Limb (tissue), 2 donors: Measurements from ENCODE around the gene MZF1.

Experiments
- DNase-seq, 2 donors: peaks; one replicate each; pipeline ENCODE4 v3.0.0-alpha.2; 2016; ENCODE audit errors: extremely low spot score in 2 of 2

MZF1 gene

DNA sequence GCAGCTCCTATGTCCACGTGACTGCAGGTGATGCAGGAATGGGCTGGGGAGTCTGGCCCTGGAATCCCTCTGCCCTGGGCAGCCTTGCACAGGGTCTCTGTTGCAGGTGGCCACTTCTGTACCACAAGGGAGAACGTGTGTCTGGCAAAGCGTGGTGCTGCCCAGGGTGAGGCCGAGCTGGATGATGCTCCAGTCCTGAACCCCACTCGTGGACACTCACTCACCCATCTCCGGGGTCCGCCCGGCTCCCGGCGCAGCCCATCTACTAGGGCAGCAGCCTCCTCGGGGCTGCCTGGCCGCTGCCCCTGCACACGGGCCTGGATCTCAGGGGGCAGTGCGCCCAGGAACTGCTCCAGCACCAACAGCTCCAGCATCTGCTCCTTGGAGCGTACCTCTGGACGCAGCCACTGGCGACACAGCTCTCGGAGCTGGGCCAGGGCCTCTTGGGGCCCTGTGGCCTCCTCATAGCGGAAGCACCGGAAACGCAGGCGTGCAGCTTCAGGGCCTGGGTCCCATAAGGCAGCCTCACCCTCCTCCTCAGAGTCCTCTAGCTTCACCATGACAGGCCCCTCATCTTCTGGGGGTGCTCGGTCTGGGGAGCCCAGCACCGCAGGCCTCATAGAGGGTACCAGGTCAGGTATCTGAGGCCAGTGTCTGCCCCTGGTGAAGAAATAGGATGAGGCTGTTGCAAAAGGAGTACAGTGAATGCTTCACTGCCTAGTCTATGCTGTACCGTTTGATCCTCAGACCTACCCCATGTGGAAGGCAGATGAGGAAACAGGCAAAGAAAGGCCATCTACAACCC lies 2.2 kb downstream of the MZF1 start:
- no peak for DNase-seq

DNA sequence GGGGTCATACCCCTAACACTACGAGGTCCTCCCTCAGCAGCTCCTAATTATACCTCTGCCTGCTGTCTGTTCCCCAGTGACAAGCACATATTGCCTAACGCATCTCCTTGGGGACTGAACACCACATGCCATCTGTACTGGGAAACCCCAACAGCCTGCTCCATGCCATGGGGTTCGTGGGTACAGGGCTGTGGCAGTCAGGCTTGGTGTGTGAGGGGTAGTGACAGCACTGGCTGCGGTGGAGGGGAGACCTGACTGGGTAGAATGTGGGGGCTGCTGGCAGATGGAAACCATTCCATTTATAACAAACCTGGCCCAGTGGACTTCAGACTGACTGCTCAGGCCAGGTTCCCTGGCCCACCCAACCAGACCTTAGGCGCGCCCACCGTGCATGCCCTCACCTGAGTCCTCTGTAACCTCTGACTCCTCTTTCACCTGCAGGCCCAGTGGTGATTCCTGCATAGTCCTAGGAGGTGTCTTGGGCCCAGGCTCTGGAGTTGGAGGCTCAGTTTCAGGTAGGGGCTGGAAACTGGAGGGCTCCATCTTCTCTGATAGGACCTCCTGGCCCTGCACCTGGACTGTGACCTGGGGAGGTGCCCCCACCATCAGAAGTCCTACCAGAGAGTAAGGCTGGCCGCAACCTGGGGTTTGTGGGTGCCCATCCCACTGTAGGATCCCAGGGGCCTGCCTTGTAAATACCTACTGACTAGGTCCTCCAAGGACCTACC lies 3.0 kb downstream of the MZF1 start:
- DNase-seq, result no peak

DNA sequence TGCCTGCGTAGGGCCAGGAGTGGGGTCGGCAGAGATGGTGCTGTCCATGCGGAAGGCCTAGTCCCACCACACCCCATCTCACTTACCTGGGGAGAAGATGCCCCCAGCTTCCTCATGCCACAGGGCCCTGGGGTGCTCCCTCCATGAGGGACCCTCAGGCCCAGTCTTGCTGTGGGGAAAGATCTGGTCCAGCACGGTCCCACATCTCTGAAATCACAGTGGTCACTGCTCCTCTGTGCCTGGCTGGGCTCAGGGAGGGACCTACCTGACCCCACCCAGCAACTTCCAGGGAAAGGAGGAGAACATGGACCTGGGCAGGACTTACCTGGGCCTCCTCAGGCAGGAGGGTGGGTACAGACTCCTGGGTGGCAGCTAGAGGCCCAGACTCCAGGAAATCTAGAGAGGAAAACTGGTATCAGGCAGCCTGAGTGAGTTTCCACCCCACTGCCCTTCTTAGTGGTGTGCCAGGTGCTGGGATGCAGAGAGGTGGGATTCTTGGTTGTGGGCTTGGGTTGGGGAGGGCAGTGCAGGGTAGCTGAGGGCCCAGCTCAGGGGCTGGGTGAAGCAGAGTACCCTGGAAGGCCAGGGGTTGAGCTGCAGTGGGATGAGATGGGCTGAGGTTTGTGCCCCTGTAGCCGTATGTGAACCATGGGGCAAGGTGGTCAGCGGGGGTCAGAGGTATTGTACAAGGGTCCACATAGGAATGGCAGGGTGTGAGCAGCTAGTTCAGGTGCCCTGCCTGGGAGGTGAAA lies 3.8 kb downstream of the MZF1 start:
- DNase-seq, result no peak

DNA sequence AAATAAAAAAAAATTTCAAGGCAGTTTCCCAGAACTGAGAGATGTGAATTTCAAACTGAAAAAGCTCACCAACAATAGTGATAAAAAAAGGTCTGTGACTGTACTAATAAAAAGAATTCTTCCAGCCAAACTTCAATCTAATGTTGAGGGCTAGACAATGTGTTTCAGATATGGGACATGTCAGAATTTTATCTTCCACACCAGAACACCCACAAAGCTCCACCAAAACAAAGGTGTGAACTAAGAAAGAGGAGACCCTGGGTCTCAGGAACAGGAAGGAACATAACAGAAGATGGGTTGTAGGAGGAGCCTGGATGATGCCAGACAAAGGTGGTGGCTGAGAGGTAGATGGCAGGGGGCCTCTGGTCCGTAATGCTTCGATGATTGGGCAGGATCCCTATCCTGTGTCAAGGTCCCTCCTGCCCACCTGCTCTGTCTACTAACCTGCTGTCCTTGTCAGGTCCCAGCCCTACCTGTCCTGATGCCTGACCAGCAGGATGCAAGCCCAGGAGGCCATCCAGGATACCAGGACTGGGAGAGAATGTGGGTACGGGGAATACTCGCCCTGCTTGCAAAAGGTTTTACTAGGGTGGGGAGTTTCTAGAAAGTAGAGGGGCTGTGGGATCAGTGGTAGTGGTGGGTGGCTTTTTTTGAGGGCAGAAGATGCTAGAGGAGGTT lies 4.5 kb downstream of the MZF1 start:
- no peak for DNase-seq

DNA sequence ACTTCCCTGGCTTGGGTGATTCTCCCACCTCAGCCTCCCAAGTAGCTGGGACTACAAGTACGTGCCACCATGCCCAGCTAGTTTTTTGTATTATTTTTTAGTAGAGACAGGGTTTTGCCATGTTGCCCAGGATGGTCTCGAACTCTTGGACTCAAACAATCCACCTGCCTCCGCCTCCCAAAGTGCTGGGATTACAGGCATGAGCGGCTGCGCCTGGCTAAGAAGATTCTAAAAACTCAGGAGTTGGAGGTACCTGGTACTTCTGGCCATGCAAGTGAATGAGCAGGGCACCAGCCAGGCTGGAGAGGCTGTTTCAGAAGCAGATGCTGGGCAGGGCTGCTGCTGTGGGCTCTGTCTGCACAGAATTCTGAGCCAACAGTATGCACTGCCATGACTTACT lies 6.1 kb downstream of the MZF1 start:
- no peak for DNase-seq

DNA sequence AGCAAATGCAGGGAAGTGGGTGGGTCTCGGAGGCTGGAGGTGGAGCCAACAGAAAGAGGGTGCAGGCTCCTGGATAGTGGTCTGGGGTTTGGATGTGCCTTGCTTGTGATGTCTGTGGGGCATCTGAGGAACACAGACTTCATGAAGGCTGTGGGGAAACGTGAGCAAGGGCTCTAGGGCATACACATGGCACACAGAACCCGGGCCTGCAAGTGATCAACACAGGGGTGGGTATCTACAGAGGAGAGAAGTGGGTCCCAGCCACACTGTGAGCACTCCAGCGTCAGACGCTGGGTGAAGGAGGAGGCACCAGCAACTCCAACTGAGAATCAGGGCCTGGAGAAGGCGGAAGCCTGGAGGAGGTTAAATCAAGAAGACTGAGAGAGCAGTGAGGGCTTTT lies 9.3 kb downstream of the MZF1 start:
- DNase-seq, result no peak

DNA sequence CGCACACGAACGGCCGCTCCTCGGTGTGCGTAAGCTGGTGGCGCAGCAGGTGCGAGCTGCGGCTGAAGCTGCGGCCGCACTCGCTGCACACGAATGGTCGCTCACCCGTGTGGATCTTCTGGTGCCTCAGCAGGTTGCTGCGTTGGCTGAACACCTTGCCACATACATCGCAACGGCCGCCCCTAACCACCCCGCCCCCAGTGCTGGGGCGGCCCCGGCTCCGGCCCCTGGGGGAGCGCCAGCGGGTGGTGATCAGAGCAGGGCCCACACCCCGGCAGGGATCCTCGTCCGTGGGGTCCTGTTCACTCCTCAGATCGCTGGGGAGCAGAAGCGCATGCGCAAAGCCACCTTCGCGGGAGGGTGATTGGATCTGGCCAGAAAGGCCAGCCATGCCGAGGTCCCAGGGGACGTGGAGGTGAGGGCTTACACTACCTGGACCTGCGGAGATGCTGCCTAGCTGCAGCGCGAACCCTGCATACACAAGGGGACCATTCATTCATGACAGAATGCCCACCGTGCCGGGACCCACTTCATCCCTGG lies 10.0 kb downstream of the MZF1 start:
- peak in 1 of 2 donors; percentile 67 for DNase-seq

DNA sequence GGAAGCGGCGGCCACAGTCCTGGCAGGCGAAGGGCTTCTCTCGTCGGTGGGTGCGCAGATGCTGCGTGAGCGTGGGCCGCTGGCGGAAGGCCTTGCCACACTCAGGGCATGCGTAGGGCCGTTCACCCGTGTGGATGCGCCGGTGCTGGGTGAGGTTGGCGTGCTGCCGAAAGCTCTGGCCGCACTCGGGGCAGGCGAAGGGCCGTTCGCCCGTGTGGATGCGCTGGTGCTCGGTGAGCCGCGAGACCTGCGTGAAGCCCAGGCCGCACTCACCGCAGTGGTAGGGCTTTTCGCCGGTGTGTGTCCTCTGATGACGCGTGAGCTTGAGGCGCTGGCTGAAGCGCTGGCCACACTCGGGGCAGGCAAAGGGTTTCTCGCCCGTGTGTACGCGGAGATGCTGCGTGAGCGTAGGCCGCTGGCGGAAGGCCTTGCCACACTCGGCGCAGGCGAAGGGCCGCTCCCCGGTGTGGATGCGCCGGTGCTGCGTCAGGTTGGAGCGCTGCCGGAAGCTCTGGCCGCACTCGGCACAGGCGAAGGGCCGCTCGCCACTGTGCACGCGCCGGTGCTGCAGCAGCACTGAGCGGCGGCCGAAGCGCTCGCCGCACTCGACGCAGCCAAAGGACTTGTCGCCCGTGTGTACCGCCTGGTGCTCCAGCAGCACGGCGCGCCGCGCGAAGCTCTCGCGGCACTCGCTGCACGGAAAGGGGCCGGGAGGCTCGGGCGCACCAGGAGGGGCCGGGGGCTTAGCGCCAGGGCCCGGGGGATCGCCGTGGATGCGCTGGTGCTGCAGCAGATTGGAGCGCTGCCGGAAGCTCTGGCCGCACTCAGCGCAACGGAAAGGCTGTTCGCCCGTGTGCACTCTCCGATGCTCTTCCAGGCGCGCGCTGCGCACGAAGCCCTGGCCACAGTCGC lies 10.8 kb downstream of the MZF1 start:
- DNase-seq, result peak in 1 of 2 donors; percentile 63

DNA sequence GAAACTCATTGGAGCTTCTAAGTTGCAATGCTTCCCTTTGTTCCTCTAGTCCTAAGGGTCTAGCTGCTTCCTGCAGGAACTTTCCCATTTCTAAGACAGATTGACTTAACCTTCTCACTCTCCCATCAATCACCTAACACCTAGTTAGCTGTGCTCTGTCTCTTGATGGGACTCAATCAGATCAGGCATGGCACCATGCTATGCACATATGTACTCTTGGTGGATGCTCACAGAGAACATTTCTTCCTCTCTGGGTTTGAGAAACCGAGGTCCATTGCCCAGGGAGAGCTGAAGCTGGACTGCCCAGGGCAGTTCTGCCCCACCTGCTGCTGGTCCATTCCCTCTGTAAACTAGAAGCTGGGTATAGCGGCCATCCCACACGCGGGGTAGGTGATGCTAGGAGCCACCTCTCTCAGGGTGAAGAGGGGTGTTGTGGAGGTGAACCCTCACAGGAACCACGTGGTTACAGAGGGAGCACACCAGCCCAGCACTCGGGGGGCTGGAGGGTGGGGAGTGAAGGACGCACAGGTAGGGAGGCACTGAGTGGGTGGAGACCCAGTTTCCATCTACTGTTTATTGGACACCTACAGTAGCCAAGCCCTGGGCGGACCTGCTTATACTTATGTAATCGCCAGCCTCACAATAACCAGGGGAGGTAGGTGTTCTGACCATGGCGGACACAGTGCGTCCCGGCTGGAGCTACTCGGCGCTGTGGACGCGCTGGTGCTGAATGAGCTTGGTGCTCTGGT lies 11.6 kb downstream of the MZF1 start:
- no peak for DNase-seq

DNA sequence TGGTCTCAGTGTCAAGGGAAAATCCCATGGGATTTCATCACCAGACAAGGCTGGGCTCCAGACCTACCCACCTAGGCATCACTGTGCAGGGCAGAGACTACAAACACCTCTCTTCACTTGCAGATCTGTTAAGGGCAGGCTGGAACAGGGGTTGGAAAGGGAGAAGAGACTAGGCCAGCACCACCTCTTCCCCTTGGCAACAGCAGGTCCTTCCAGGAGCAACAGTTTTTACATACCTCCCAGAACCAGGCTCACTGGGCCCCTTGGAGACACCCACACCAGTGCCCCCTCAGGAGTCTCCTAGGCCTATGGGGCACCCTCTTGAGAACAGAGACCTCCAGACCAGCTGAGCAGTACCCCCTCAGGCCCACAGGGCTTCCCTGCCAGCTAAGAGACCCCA lies 12.2 kb downstream of the MZF1 start:
- no peak for DNase-seq

DNA sequence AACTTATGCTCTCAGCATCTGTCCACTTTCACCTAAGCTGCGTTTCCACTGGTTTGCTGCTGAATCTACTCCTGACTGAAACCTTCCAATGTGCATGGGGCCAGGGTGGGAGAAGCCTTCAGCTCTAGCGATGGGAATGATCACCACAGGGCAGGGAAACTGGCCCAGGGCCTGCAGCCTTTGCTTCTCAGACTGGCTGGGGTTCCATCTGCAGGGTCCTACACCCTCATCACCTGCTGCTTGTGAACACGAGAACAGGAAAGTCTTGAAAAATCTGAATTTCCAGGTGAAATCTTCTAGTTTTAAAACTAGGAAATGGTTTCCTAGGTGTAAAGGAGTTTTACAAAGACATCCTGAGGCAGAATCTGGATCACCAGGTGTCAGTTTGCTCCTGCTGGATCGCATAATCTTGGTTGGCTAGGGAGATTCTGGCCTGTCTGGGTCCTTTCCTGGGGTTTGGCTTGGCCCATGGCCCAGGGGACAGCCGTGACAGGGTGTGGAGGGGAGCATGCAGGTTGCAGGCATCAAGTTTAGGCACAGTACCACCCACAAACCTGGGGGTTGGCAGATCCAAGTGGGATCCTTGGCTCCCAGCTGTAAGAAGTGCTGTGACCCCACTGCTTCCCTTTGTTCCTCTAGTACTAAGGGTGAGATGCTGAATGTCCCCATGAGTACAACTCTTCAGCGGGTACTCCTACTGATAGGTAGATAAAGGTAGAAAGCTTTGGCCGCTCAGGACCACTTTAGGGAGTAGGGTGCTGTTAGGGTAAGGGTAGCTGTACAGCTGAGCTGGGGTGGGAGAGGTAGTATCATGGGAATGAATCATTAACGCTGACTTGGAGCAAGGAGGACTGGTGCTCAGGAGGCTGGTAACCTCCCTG lies 12.9 kb downstream of the MZF1 start:
- DNase-seq, result no peak

DNA sequence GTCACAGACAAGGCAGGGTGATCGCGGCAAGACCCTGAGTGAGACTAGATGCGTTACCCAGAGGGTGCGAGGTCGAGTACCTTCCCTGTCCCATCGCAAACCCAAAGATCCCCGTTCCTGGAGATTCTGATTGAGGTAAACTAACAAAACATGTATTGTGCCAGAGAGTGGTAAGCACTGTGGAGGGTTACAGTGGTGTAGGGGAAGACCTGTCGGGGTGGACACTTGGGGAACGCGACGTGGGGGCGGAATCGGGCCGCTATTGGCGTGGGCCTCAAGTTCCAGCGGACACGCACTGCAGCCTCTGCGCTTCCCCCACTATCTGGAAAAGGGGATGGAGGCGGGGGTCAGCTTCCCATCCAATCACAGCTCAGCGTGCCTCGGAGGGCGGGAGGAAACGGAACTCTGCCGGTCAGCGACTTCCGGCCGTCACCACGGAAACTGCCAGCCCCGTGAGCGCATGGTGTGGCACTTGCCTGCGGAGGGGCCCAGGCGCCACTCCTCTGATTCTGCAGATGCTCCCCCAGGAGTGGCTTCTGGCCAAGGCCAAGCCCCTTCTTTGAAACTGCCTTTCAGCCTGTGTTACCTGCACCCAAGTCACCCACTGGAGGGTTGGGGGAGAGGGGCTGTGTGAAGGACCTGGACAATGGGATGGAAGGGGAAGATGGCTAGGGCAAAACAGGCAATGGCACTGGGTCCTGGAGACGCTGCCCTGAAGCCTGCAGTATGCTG lies 13.7 kb downstream of the MZF1 start:
- DNase-seq, result peak; percentile 85 to 90

DNA sequence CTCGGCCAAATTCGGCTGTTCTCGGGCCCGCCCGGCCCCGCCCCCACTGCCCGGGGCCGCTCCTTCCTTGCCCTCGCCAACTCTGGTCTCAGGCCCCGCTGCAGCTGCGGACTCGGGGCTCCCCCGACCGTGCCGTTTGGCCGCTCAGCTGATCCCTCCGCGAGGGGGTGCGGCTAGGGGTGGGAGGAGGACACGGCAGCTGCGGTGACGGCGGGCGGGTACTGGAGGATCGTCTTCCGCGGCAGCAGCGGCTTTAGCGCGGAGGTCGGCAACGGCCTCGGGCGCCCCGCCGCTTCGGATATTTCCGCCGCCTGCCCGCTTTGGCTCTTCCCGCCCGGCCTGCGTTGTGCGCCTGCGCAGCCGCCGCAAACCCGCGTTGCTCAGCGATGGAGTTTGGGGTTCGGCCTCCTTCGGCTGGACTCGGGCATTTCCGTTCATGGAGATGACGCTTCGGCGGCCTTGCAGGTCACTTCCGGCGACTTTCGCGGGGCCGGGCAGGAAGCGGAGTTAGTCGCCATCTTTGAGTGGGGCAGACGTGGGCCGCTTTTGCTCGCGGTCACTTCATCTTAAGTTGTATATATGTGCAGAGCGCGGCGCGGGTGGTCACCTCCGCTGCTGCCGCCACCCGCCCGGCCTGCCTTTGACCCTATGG lies 14.4 kb downstream of the MZF1 start:
- DNase-seq, result peak; percentile 98 to 99

DNA sequence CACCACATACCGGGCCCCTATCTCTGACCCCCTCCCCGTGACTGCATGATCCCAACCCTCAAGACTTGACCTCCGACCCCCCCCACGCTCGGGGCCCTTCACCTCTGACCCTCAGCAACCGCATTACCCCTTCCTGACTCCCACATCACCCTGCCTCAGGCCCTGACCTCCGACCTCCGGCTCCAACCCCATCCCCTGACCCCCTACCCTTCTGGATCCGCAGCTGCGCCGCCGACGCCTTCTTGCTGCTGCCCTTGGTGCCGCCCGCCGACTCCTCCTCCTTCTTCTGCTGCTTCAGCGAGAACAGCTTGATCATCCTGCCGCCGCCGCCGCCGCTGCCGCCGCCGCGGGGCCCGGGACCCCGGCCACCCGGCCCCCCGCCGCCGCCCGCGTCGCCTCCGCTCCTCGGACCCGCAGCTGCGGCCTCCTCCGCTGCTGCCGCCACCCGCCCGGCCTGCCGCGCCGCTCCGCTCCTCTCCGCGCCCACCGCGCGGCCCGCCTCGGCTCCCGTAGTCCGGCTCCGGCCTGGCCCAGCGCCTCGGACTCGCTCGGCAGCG lies 15.0 kb downstream of the MZF1 start, which contains the start of gene UBE2M:
UBE2M (minus strand) TSS at position 546 of the 557 bp plus-strand sequence; CDS start at position 316, 230 bp downstream.
- no peak for DNase-seq

DNA sequence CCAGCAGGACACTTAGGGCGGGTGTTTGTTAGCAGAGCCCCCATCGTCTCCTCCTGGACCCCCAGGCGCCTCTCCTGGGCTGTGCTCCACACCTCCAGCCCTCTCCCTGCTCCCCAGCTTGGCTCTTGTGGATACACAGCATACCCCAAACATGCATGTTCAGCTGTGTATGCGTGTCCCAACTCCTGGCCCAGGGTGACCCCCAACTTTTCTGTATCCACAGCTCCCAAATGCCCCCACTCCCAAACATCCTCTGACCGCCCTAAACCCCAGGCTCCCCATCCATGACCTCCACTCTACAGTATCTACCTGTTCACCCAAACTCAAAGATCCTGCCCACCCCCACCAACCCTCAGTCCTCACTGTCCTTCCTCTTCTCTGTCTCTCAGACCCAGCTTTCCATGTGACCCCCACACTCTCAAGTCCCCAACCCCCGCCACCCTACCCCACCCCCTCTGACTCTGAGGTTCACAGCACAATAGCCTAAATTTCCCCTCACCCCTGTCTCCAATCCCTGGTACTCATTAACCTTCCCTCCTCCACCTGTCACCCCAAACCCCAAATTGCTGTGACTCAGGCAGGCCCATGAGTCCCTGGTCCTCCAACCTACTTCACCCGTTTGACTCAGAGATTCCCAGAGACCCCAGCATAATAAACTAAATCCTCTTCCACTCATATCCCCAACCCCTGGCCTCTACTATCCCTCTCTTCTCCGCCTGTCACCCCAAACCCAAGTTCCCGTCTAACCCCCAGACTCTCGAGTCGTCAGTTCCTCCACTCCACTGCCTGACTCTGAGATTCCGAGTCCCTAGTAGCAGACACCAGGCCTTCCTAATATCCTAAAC lies 15.7 kb downstream of the MZF1 start:
- DNase-seq, result peak in 1 of 2 donors; percentile 28

DNA sequence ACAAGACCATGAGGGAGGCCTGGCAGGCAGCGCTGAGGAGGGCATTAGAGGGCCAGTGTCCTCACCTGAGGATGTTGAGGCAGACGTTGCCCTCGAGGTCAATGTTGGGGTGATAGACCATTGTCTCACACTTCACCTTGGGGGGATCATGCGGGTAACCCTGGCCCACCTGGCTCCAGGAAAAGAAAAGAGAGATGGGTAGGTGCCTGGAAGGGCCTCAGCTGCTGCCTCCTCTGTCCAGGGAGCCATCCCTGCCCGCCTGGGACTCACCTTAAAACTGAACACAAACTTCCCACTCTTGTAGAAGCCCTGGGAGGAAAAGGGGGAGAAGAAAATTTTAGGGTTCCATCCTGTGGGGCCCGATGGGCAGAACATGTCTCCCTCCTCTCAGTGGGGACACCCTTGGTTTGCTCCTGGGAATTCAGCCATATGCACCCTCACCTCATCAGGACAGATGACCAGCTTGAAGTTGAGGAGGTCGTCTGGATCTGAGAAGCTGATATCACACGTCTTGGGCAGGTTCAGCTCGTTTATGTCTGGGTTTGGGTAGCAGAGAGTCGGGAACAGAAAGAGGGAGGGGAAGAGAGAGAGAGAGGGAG lies 16.4 kb downstream of the MZF1 start:
- peak in 1 of 2 donors; percentile 21 for DNase-seq
